Left colon (tissue), 2 donors: ENCODE measurements around the gene CCBE1. TPM values are rescaled to one million over a fixed set of nuclear protein-coding genes. Genes with fewer than 3 reads are reported as not detected.
A peak's percentile ranks its signal among the peaks of the same experiment; 100 is the strongest.

Experiments
- ATAC-seq: fragments of 200-7000 bp; cut with Tn5 transposase; one replicate; pipeline ENCODE4 v1.9.1; 2020; ENCODE audit warnings: mild to moderate bottlenecking, moderate library complexity
- DNase-seq, 2 donors: peaks; one replicate each; pipeline ENCODE4 v3.0.0-alpha.2; 2020
- intact Hi-C, 2 donors: fragments of 100-400 bp; cut with DNase I in 1 of 2; cut with micrococcal nuclease in 1 of 2; formaldehyde crosslinking; loops; one replicate each; pipeline versions ENCODE4 v1.11.2 to v1.14.0; 2022; cut with DNase I, micrococcal nuclease
- total RNA-seq, 2 donors: library from RNA; stranded (reverse); fragmentation: NEBNext Ultra II Directional; extraction: Animal tissue kit (Norgen Biotek cat#: 25700); gene quantifications; one replicate each; pipeline ENCODE4 v1.2.1, GENCODE V29; 2021
- donor health status: DM: no; HTN: no; CAD: no.
- donor health status: DM: yes; HTN: yes; CAD: no.

Gene CCBE1
- total RNA-seq, 2 donors from 2014 or later = 0.31 to 8.0 TPM

GRCh38 chr18:59498506-59499086 is 198.6 kb downstream of the CCBE1 start:
- DNase-seq = no peak

GRCh38 chr18:59492756-59493421 is 204.3 kb downstream of the CCBE1 start:
- no peak for DNase-seq
- no peak for ATAC-seq
- intact Hi-C loops = no loop called here

More at GRCh38 chr18:59498506-59499086, 198.6 kb downstream of the CCBE1 start:
- intact Hi-C loops = no loop called here
- no peak for ATAC-seq

GRCh38 chr18:59488899-59489298 is 208.3 kb downstream of the CCBE1 start:
- no peak for DNase-seq
- intact Hi-C loops = no loop called here
- no peak for ATAC-seq

GRCh38 chr18:59485382-59485781 is 211.8 kb downstream of the CCBE1 start:
- intact Hi-C loops = no loop called here
- ATAC-seq = no peak
- no peak for DNase-seq

GRCh38 chr18:59484561-59485328 is 212.5 kb downstream of the CCBE1 start:
- intact Hi-C loops = no loop called here
- DNase-seq (no peak), ATAC-seq (no peak)

GRCh38 chr18:59484131-59484530 is 213.1 kb downstream of the CCBE1 start:
- no peak for DNase-seq
- intact Hi-C loops = no loop called here
- ATAC-seq = no peak

- intact Hi-C loops = no loop called here
- ATAC-seq (no peak), DNase-seq (no peak)
Observed at GRCh38 chr18:59481436-59481835, 215.8 kb downstream of the CCBE1 start.

- intact Hi-C loops = no loop called here
- no peak for ATAC-seq
- no peak for DNase-seq
Observed at GRCh38 chr18:59479776-59480175, 217.4 kb downstream of the CCBE1 start.

- intact Hi-C loops = no loop called here
- ATAC-seq (no peak), DNase-seq (no peak)
Observed at GRCh38 chr18:59478591-59478990, 218.6 kb downstream of the CCBE1 start.

GRCh38 chr18:59477849-59478248 is 219.4 kb downstream of the CCBE1 start:
- intact Hi-C loops = no loop called here
- DNase-seq (no peak), ATAC-seq (no peak)

- intact Hi-C loops = no loop called here
- DNase-seq (peak in 1 of 2 donors; percentile 30), ATAC-seq (no peak)
Observed at GRCh38 chr18:59470561-59471121, 226.6 kb downstream of the CCBE1 start.

- DNase-seq (no peak), ATAC-seq (no peak)
- intact Hi-C loops = no loop called here
Observed at GRCh38 chr18:59469463-59470180, 227.6 kb downstream of the CCBE1 start.

- DNase-seq (no peak), ATAC-seq (no peak)
- intact Hi-C loops = no loop called here
Observed at GRCh38 chr18:59468821-59469220, 228.4 kb downstream of the CCBE1 start.

- ATAC-seq (no peak), DNase-seq (no peak)
- intact Hi-C loops = no loop called here
Observed at GRCh38 chr18:59467497-59467896, 229.7 kb downstream of the CCBE1 start.

- no peak for DNase-seq
- intact Hi-C loops = no loop called here
- ATAC-seq = no peak
Observed at GRCh38 chr18:59466980-59467379, 230.2 kb downstream of the CCBE1 start.

GRCh38 chr18:59464486-59464885 is 232.7 kb downstream of the CCBE1 start:
- DNase-seq (no peak), ATAC-seq (no peak)
- intact Hi-C loops = no loop called here

- intact Hi-C loops = no loop called here
Observed at GRCh38 chr18:59461171-59461570, 236.1 kb downstream of the CCBE1 start.

GRCh38 chr18:59460072-59460420 is 237.2 kb downstream of the CCBE1 start:
- intact Hi-C loops = no loop called here
- ATAC-seq (no peak), DNase-seq (no peak)

More at GRCh38 chr18:59461171-59461570, 236.1 kb downstream of the CCBE1 start:
- ATAC-seq (no peak), DNase-seq (no peak)

- DNase-seq = no peak
- intact Hi-C loops = loop anchor here in 1 of 2 donors (5.0 kb wide), 1 partner anchor 363 kb away; no protein-coding TSS in a partner anchor
- ATAC-seq = no peak
Observed at GRCh38 chr18:59459369-59460071, 237.7 kb downstream of the CCBE1 start.
